IMR-90 (cell line): ENCODE results near the gene CAMK2D. TPM values are rescaled to one million over a fixed set of nuclear protein-coding genes. Genes with fewer than 3 reads are reported as not detected.

Experiments
- ATAC-seq: fragments of 200-7000 bp; cut with Tn5 transposase; 2 replicates; pipeline ENCODE4 v1.9.1; 2020; ENCODE audit warnings: low read depth, mild to moderate bottlenecking, moderate library complexity
- BruUV-seq: library from RNA; stranded (reverse); fragments of 400-500 nt; replicated peaks from 2 replicates; lab custom pipeline; 2021; lab: Mats Ljungman, UMichigan
- CTCF ChIA-PET: fragments of 300-600 bp; formaldehyde crosslinking; extraction: SDS; loops from one replicate; lab custom pipeline; 2021; ENCODE audit warnings: antibody characterized with exemption; lab: Yijun Ruan, JAX
- POLR2A ChIA-PET: fragments of 300-600 bp; sonication (Branson Sonifier 250); formaldehyde crosslinking; loops from one replicate; lab custom pipeline; 2022; ENCODE audit warnings: antibody characterized with exemption; ENCODE audit not compliant: unreplicated experiment; lab: Charles Lee
- DNase-seq: peaks from one replicate; pipeline ENCODE4 v3.0.0; 2013
- H2AFZ ChIP-seq: replicated peaks from 2 replicates; pipeline ENCODE3; 2013; ENCODE audit warnings: low read length, mild to moderate bottlenecking; ENCODE audit not compliant: poor library complexity
- H2AK5ac ChIP-seq: 2 replicates; pipeline ENCODE4 v1.6.1; 2013; ENCODE audit warnings: low read depth, low read length, inconsistent platforms
- H2AK9ac ChIP-seq: replicated peaks from 2 replicates; pipeline ENCODE3; 2013; ENCODE audit warnings: mild to moderate bottlenecking, low read depth, low read length, moderate library complexity; ENCODE audit not compliant: poor library complexity
- H2BK120ac ChIP-seq: 2 replicates; pipeline ENCODE4 v1.6.1; 2013; ENCODE audit warnings: low read depth, low read length, inconsistent platforms
- H2BK15ac ChIP-seq: 3 replicates; pipeline ENCODE4 v1.6.1; 2013; ENCODE audit warnings: low read depth, low read length, inconsistent platforms
- H2BK20ac ChIP-seq: 2 replicates; pipeline ENCODE4 v1.6.1; 2013; ENCODE audit warnings: low read depth, mild to moderate bottlenecking, inconsistent platforms, low read length, moderate library complexity
- H2BK5ac ChIP-seq: 2 replicates; pipeline ENCODE4 v1.6.1; 2013; ENCODE audit warnings: mild to moderate bottlenecking, low read depth, low read length, inconsistent platforms; ENCODE audit not compliant: poor library complexity, severe bottlenecking
- H3K14ac ChIP-seq: replicated peaks from 2 replicates; pipeline ENCODE4 v1.6.1; 2013; ENCODE audit warnings: low read depth, low read length, inconsistent platforms
- H3K18ac ChIP-seq: 2 replicates; pipeline ENCODE4 v1.6.1; 2013; ENCODE audit warnings: low read depth, low read length, control low read depth
- H3K23ac ChIP-seq: 2 replicates; pipeline ENCODE4 v1.6.1; 2013; ENCODE audit warnings: low read depth, low read length, inconsistent platforms
- H3K27ac ChIP-seq: 2 replicates; pipeline ENCODE4 v1.5.1; 2013; ENCODE audit warnings: mild to moderate bottlenecking, control low read depth, low read length; ENCODE audit not compliant: insufficient read depth
- H3K27me3 ChIP-seq: 2 replicates; pipeline ENCODE4 v1.6.1; 2013; ENCODE audit warnings: low read length; ENCODE audit not compliant: control insufficient read depth, insufficient read depth
- H3K36me3 ChIP-seq: 2 replicates; pipeline ENCODE4 v1.6.1; 2013; ENCODE audit warnings: low read length, mixed read lengths; ENCODE audit not compliant: control insufficient read depth, insufficient read depth
- H3K4ac ChIP-seq: 2 replicates; pipeline ENCODE4 v1.6.1; 2013; ENCODE audit warnings: low read depth, low read length, inconsistent platforms
- H3K4me1 ChIP-seq: 2 replicates; pipeline ENCODE4 v1.6.1; 2013; ENCODE audit warnings: low read length, mixed read lengths; ENCODE audit not compliant: control insufficient read depth, insufficient read depth
- H3K4me2 ChIP-seq: 2 replicates; pipeline ENCODE4 v1.6.1; 2013; ENCODE audit warnings: low read depth, mild to moderate bottlenecking, control low read depth, low read length, moderate library complexity
- H3K4me3 ChIP-seq: 2 replicates; pipeline ENCODE4 v1.5.1; 2013; ENCODE audit warnings: low read depth, mild to moderate bottlenecking, control low read depth, low read length, moderate library complexity; ENCODE audit not compliant: insufficient read depth
- H3K56ac ChIP-seq: 2 replicates; pipeline ENCODE4 v1.6.1; 2013; ENCODE audit warnings: low read length, inconsistent platforms; ENCODE audit not compliant: insufficient read depth; ENCODE audit errors: extremely low read depth
- H3K79me1 ChIP-seq, 2 experiments: 2 replicates each; pipeline ENCODE4 v1.6.1; 2013; ENCODE audit warnings: low read length in 2 of 2, inconsistent platforms in 1 of 2, low read depth in 1 of 2
- H3K9ac ChIP-seq: 2 replicates; pipeline ENCODE4 v1.6.1; 2013; ENCODE audit warnings: low read depth, low read length, control low read depth
- H3K9me1 ChIP-seq: 2 replicates; pipeline ENCODE4 v1.6.1; 2013; ENCODE audit warnings: low read length, inconsistent platforms; ENCODE audit not compliant: insufficient read depth
- H3K9me3 ChIP-seq: 2 replicates; pipeline ENCODE4 v1.6.1; 2013; ENCODE audit warnings: low read length; ENCODE audit not compliant: control insufficient read depth, insufficient read depth
- H4K20me1 ChIP-seq: 2 replicates; pipeline ENCODE4 v1.6.1; 2013; ENCODE audit warnings: low read length, inconsistent platforms; ENCODE audit not compliant: insufficient read depth
- H4K5ac ChIP-seq: 2 replicates; pipeline ENCODE4 v1.6.1; 2013; ENCODE audit warnings: mild to moderate bottlenecking, low read depth, low read length, control low read depth
- H4K8ac ChIP-seq, 2 experiments: 2 replicates each; pipeline ENCODE4 v1.6.1; 2013; ENCODE audit warnings: low read depth in 2 of 2, low read length in 2 of 2, control low read depth in 1 of 2, inconsistent platforms in 1 of 2
- H4K91ac ChIP-seq: 2 replicates; pipeline ENCODE4 v1.6.1; 2013; ENCODE audit warnings: low read depth, low read length, inconsistent platforms; ENCODE audit not compliant: insufficient read depth
- CEBPB ChIP-seq: IDR thresholded peaks from 2 replicates; pipeline ENCODE4 v1.6.1; 2012; ENCODE audit warnings: low read depth, low read length, improper control_type of control experiment
- CHD1 ChIP-seq: IDR thresholded peaks from 2 replicates; pipeline ENCODE4 v1.6.1; 2012; ENCODE audit warnings: low read depth, low read length, improper control_type of control experiment
- CTCF ChIP-seq: conservative IDR thresholded peaks from 2 replicates; pipeline ENCODE4 v1.5.1; 2012; ENCODE audit warnings: mild to moderate bottlenecking, low read depth, low read length, improper control_type of control experiment
- ELK1 ChIP-seq: fragments of 150-350 bp; IDR thresholded peaks from 2 replicates; pipeline ENCODE4 v1.6.1; 2016; ENCODE audit warnings: low read depth, mild to moderate bottlenecking, low read length, moderate library complexity, borderline replicate concordance
- FOS ChIP-seq: fragments of 150-350 bp; IDR thresholded peaks from 2 replicates; pipeline ENCODE4 v1.6.1; 2016; ENCODE audit warnings: low read depth, low read length
- MAFK ChIP-seq: IDR thresholded peaks from 2 replicates; pipeline ENCODE4 v1.6.1; 2012; ENCODE audit warnings: low read depth, low read length, improper control_type of control experiment
- MXI1 ChIP-seq: IDR thresholded peaks from 2 replicates; pipeline ENCODE4 v1.6.1; 2012; ENCODE audit warnings: low read depth, mild to moderate bottlenecking, low read length, moderate library complexity, borderline replicate concordance
- POLR2A ChIP-seq: IDR thresholded peaks from 2 replicates; pipeline ENCODE4 v1.6.1; 2012; ENCODE audit warnings: mild to moderate bottlenecking, low read depth, low read length
- RCOR1 ChIP-seq: IDR thresholded peaks from 2 replicates; pipeline ENCODE4 v1.6.1; 2012; ENCODE audit warnings: mild to moderate bottlenecking, low read length, improper control_type of control experiment; ENCODE audit not compliant: insufficient replicate concordance
- RFX5 ChIP-seq: IDR thresholded peaks from 2 replicates; pipeline ENCODE4 v1.8.0; 2012; ENCODE audit warnings: low read depth, mild to moderate bottlenecking, low read length, moderate library complexity
- SMC3 ChIP-seq: fragments of 150-350 bp; IDR thresholded peaks from 2 replicates; pipeline ENCODE4 v1.6.1; 2016; ENCODE audit warnings: low read depth, mild to moderate bottlenecking, antibody characterized with exemption, low read length, moderate library complexity
- whole genome bisulfite sequencing, 2 experiments: methylation state at CpG; one replicate each; pipeline versions ENCODE4 v1.1.5 to v1.1.7; 2013; ENCODE audit warnings: missing lambda C conversion rate in 2 of 2; ENCODE audit not compliant: insufficient read length in 1 of 2; ENCODE audit errors: extremely low coverage in 2 of 2; 5-methylcytosine and 5-hydroxymethylcytosine counted together
- dilution Hi-C: fragments of 300-500 bp; cut with HindIII; formaldehyde crosslinking; loops from one replicate; pipeline ENCODE4 v1.14.3; 2018; ENCODE audit warnings: low sequenced_read_pairs; ENCODE audit not compliant: unreplicated experiment
- in situ Hi-C: fragments of 300-500 bp; cut with MboI; formaldehyde crosslinking; loops from 3 replicates; pipeline ENCODE4 v1.14.3; 2019; ENCODE audit warnings: low sequenced_read_pairs, inconsistent platforms, mixed read lengths
- intact Hi-C: fragments of 100-400 bp; cut with micrococcal nuclease; formaldehyde crosslinking; loops from 2 replicates; pipeline ENCODE4 v1.10.0; 2022
- polyA plus RNA-seq, 3 experiments: library from polyadenylated mRNA; depleted of rRNA; stranded (reverse); fragments of >200 nt; gene quantifications; 2 replicates each; pipeline ENCODE4 v1.2.3, GENCODE V29; 2012; ENCODE audit warnings: low replicate concordance in 1 of 3
- total RNA-seq: library from RNA; depleted of rRNA; stranded (reverse); fragments of >200 nt; gene quantifications from 2 replicates; pipeline ENCODE4 v1.2.3, GENCODE V29; 2012
- TF ChIP-seq, protein P1 (sequence below): fragments of 150-350 bp; IDR thresholded peaks from 2 replicates; pipeline ENCODE4 v1.6.1; 2017; ENCODE audit warnings: mild to moderate bottlenecking, antibody characterized with exemption, low read length, low read depth

The CAMK2D gene
- total and polyA plus RNA-seq, 2 of the 4 experiments (the other 2 are of a cell fraction): 44.6 to 156 TPM

GRCh38 chr4:113550510-113550909, 211.0 kb downstream of the CAMK2D start:
- Histone ChIP-seq H3K27me3 (no peaks in the 10 kb centered on the region), H3K36me3 (peaks cover 3% of the 10 kb centered on the region), H2AK9ac (no peak overlapping the region), H3K9ac (no peak overlapping the region), H2BK15ac (no peak overlapping the region), H3K4me2 (no peak overlapping the region), H3K18ac (no peak overlapping the region), H3K23ac (no peak overlapping the region), H3K4ac (no peak overlapping the region), H4K5ac (no peak overlapping the region), H2BK20ac (no peak overlapping the region), H3K9me3 (no peaks in the 10 kb centered on the region), H3K14ac (no peak overlapping the region), H3K4me3 (no peak overlapping the region), H2BK5ac (no peak overlapping the region), H4K91ac (no peak overlapping the region), H4K8ac (no peak overlapping the region), H3K4me1 (no peaks in the 10 kb centered on the region), H3K79me1 (peaks cover 16 to 21% of the 10 kb centered on the region in 2 experiments), H3K27ac (no peak overlapping the region), H2AFZ (no peak overlapping the region), H2AK5ac (no peak overlapping the region), H3K56ac (no peak overlapping the region), H3K9me1 (no peaks in the 10 kb centered on the region; the same call in 1 of the 2 replicates), H2BK120ac (no peak overlapping the region), H4K20me1 (peaks cover 3% of the 10 kb centered on the region; the same call in 1 of the 2 replicates)
- ATAC-seq: no peak
- no TSS peak for BruUV-seq
- intact Hi-C loops: no loop called here
- DNase-seq: no peak
- ChIA-PET CTCF (interaction anchor here (1.2 kb wide), 1 partner anchor 156 kb away, joined by 3 read pairs; no protein-coding TSS in a partner anchor), POLR2A (no interaction called here)
- TF ChIP-seq CTCF: no peak
- no peak for TF ChIP-seq POLR2A
- TF ChIP-seq FOS: no peak
- no peak for TF ChIP-seq RFX5
- TF ChIP-seq RCOR1: no peak
- no peak for TF ChIP-seq SMC3
- TF ChIP-seq MXI1: no peak
- no peak for TF ChIP-seq ELK1
- no peak for TF ChIP-seq MAFK
- no peak for TF ChIP-seq CHD1
- no peak for TF ChIP-seq CEBPB
- TF ChIP-seq, protein P1, sequence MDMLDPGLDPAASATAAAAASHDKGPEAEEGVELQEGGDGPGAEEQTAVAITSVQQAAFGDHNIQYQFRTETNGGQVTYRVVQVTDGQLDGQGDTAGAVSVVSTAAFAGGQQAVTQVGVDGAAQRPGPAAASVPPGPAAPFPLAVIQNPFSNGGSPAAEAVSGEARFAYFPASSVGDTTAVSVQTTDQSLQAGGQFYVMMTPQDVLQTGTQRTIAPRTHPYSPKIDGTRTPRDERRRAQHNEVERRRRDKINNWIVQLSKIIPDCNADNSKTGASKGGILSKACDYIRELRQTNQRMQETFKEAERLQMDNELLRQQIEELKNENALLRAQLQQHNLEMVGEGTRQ: no peak
- dilution Hi-C loops: no loop called here
- no CpG with 5 or more reads among the region's 2 CpGs for WGBS, 2 experiments
- in situ Hi-C loops: no loop called here
